GM15510 (cell line): ENCODE data around the gene RASSF4.

Experiments used
- POLR2A ChIP-seq: IDR thresholded peaks from 3 replicates; pipeline ENCODE4 v1.6.1; 2011; ENCODE audit warnings: borderline replicate concordance; ENCODE audit not compliant: insufficient read length; ENCODE audit errors: extremely low read depth

The RASSF4 gene

GRCh38 chr10:44989597-44990301 lies 30.1 kb downstream of the RASSF4 start:
- no peak for TF ChIP-seq POLR2A

DNA sequence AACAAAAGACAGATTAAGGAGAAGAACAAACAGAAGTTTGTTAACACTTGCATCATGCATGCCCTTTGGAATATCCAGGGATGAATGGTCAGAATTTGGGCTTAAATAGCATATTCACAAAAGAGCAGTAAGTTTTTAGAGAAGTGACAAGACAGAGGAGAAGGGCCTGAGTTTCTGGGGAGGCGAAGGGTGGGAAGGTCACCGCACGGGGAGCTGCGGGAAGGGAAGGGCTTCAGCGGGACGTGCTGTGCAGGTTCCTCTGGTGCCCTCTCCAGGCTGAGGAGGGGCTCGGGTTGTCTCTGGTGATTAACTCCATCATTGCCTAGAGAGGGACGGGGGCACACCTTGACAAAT lies 30.7 kb downstream of the RASSF4 start:
- no peak for TF ChIP-seq POLR2A

- TF ChIP-seq POLR2A: no peak
Measured at GRCh38 chr10:44990965-44991364, 31.4 kb downstream of the RASSF4 start.

- TF ChIP-seq POLR2A: no peak
Measured at GRCh38 chr10:44991571-44991970, 32.0 kb downstream of the RASSF4 start.

DNA sequence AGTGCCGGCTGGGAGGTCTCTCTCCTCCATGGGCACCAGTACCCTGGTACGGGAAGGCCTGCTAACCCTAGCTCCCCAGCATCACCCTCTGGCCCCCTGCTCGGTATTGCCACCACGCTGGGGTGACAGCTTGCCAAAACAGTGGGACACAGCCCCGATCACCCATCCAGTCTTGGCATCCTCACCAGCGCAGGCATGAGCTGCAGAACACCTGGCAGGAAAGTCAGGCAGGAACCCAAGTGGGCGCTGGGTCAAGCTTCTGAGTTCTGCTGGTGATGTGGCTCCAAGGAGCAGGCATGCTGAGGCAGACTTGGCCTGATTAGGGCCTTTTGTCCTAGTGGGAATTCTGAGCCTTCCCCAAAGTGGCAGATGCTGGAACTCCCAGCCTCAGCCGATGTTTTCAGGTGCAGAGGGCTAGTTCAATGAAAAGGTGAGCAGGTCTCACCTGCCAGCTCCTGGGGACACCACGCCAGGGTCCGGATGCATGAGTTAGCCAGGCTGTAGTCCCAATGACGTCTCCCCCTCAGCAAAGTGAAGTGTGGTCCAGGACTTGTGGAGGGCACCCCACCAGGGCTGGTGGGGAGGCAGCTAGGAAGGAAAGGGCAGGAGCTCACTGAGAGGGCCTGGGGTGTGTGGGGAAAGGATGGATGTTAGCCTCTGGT lies 32.6 kb downstream of the RASSF4 start:
- no peak for TF ChIP-seq POLR2A

- no peak for TF ChIP-seq POLR2A
Measured at GRCh38 chr10:44992732-44993225, 33.2 kb downstream of the RASSF4 start.

DNA sequence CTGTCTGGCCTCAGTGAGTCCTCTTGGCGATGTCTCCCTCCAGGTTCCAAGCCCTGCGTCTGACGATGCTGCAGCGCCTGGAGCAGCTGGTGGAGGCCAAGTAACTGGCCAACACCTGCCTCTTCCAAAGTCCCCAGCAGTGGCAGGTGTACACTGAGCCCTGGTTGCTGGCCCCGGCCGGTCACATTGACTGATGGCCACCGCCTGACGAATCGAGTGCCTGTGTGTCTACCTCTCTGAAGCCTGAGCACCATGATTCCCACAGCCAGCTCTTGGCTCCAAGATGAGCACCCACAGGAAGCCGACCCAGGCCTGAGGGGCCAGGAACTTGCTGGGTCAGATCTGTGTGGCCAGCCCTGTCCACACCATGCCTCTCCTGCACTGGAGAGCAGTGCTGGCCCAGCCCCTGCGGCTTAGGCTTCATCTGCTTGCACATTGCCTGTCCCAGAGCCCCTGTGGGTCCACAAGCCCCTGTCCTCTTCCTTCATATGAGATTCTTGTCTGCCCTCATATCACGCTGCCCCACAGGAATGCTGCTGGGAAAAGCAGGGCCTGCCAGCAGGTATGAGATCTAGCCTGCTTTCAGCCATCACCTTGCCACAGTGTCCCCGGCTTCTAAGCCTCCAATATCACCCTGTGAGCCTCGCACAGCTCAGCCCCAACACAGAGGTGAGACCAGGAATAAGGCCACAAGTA lies 33.8 kb downstream of the RASSF4 start:
- no peak for TF ChIP-seq POLR2A

DNA sequence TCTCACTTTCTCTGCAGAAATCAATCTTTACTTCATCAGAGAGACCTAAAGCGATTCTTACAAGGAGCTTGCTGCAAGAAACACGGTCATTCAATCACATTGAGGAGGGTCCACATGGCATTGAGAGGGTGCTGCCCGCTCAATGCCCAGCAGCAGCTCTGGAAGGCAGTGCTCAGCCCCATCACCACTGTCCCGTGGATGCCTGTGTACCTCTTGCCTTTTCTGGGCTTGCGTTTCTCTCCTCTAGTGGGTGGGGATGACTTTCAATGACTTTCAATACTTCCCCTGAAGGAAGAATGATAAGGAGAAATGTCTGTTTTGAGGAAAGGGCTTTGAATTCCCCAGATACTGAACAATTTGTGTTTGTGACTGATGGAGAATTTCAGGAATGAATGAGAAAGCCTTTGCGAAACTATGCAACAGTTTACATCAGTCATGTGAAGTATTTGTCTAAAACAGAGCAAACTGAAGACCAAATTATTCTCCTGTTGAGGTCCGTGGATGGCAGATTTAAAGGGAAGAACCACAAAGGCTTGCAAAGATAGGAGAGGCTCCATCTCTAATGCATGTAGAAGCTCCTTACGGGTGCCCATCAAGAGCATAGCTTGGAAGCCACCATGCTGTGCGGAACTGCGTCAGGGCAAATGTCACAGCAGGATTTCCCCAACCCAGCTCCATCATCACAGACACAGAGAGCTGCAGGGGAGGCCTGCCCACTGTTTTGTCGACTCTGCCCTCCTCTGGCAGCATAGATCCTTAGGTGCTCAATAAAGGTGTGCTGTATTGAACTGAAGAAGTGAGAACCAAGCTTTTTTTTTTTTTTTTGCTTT lies 34.5 kb downstream of the RASSF4 start:
- TF ChIP-seq POLR2A: no peak

DNA sequence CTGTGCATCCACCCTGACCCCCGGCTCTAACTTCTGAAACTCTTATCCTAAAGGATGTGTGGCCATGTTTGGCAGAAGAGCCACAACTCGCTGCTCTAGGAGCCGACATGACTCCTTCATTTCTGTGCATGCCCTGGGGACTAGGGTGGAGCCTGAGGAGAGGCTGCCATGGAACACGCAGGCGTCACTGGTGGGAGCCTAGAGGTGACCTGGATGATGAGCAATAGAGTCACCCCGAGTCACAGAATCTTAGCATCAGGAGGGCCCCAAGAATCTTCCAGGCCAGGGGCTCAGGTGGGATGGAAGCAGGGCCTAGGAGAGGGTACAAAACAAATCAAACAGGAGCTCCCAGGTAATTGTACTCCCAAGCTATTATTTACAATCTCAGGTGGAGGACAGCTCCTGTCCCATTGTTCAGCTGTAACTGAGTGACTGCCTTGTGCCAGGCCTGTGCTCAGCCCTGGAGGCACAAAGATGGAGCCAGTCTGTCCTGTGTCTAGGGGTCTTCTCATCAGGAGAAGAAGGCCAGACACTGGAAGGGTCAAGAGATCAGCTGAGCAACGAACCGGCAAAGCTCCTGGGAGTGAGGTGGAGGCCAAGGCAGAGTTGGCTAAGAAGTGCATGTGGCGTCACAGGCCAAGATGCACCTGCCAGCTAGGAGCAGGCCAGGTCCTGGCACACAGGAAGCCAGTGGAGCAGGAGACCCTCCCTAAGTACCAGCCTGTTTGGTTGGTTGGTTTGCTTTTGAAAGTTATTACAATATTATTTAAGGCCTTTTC lies 35.3 kb downstream of the RASSF4 start:
- no peak for TF ChIP-seq POLR2A

DNA sequence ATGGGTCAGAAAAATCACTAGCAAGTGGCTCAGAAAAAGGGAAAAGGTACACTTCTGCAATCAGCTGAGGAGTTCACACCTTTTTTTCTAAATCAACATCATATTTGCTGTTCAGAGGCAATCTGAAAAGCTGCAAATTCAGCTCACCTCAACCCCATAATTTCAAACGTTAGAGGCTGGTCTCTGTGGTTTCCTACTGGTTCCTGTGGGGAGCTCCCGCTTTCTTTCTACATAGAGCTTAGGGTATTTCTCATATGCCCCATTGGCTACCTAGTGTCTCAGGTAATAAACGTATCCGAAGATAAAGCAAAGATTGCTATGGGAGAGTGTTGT lies 35.9 kb downstream of the RASSF4 start:
- TF ChIP-seq POLR2A: no peak

- TF ChIP-seq POLR2A: no peak
Measured at GRCh38 chr10:44995914-44996669, 36.5 kb downstream of the RASSF4 start.

DNA sequence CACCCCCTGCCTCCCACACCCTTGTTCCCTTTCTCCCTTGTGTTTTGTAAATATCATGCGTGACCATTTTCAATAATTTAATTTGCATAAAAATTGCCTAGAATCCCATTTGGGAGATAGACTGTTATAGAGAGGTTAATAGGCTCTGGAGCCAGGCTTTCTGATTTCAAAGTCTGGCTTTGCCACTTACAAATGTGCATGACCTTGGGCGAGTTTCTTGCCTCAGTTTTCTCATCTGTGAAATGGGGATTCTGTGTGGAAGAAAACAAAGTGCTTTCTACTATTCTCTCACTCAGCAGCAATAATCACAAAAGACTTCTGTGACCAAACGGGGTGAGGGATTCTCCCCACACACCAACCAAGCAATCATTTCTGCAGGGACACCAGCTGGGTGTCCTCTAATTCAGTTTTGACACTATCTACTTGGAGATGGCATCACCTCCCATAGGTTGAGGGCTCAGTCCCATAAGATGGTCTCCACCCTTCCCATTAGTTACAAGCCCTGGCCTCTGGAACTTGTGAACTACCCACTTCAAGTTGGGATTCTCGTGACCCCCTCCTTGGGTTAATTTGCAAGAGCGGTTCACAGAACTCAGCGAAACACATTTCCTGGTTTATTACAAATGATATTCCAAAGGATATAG lies 37.6 kb downstream of the RASSF4 start:
- no peak for TF ChIP-seq POLR2A

DNA sequence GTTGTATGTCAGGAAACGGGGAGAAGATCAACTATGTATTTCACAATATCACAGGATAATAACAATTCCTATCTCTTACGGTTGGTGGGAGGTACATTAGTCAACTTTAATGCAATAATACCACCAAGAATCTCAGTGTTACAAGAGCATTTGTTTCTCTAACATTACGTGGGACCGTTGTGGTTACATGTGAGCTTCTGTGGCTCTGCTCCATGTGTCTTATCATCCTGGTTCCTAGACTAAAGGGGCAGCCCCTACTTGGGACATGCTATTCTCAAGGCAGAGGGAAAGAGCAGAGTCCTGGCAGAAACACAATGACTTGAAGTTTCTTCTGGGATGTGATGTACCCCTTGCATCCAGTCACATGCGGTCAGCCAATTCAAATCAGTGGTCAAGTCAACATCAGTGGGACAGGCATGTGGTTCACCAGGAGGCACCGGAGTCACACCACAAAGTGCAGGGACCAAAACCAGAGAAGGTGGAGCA lies 38.6 kb downstream of the RASSF4 start:
- TF ChIP-seq POLR2A: no peak

DNA sequence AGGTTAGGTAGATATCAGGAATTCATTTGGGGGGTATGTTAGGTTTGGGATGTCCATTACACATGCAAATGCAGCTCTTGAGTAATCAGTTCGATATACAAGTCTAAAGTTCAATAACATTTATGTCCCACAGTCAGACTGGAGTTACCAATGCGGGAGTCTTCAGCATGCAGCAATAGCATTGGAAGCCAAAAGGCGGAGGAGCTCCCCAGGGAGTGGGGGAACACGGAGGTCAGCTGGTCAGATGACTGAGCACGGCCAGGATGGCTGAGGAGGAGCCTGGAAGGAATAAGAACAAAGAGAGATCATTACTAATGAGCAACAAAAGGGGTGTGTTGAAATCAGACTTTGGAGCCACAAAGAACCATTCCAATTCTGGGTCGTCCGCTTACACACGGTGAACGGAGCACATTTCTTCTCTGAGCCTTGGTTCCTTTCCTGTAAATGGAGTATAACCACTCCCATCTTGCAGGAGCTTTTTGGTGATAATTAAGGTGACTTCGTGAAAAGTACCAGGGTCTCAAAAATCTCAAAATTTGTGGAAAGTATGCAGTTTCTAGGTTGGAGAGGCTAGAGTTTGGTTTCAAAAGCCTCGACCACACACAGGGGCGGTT lies 40.6 kb downstream of the RASSF4 start:
- no peak for TF ChIP-seq POLR2A
